Measurements from ENCODE around the gene ANKRD65.
A peak's percentile ranks its signal among the peaks of the same experiment; 100 is the strongest.
"Not testable (repeated sequence)": the region's sequence is repeated elsewhere in the genome, so short reads cannot be mapped to it uniquely, and the experiment has no call there.

Gene ANKRD65

DNA sequence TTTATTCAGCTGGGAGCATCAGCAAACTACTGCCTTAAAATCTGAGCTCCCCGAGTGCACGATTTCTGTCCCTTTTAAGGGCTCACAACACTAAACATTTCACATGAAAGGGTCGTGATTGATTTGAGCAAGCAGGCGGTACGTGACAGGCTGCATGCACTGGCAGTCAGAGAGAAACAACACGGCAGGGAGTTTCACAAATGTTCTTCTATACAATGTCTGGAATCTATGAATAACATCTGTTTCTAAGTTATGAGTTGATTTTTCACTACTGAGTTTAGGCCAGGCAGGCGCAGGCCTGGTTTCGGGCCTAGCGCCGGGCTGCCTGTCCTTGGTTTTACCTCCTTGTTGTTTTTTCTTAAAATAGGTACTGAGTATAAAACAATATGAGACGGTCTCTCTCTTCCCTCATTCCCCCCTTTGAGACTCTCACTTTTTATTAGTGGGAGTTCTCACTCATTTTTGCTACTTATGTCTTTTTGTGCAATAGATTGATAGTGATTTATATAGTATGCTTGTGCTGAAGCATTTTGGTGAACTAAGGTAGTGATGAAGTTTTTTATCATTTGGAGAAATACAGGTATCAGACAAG is 8.7 kb downstream of the ANKRD65 start:
- DNase-seq: not testable (repeated sequence)

GRCh38 chr1:1411626-1412025 is 9.4 kb downstream of the ANKRD65 start:
- no peak for DNase-seq

GRCh38 chr1:1410238-1410637 is 10.8 kb downstream of the ANKRD65 start:
- DNase-seq: not testable (repeated sequence)

- no peak for DNase-seq
Observed at GRCh38 chr1:1407636-1408318, 13.3 kb downstream of the ANKRD65 start.

DNA sequence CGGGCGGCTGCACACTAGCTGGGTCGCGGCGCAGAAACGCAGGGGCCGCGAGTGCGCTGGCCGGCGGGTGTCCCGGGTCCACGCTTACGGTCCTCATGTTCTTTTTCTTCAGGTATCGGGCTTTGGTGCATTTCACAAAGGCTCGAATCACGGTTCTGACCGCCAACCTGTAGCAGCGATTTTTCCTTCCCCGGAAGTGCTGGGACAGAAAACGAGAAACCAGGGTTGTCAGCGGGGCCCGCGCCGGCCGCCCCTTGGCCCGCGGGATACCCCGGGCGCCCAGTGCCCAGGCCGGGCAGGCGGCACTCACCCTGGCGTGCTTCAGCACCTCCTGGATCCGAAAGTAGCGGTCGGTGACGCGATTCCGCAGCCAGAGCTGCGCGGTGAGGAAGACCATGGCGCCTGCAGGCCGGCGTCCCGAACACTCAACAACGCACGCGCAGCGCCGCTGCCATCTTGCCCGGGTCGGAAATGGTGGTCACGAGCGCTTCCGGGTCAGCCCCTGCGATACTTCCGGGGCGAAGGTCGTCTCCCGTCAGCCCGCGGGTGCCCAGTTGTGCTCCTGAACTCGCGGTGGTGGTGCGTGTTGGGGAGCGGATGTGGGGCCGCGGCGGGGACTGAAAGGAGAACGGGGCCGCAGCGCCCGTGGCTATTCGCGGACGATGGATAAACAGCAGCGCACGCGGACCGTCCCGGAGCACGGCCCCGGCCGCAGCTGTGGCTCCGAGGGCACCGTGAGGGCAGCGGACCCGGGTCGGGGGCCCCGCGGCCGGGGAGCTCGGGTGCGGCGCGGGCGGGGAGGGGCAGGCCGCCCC is 14.0 kb downstream of the ANKRD65 start, which contains the start of gene MRPL20:
Gene MRPL20, minus strand, starts transcription at position 473 of the 815 bp plus-strand sequence. Its CDS starts 76 bp downstream, at position 397.
- DNase-seq: peak; percentile 81 to 93

- DNase-seq: no peak
Observed at GRCh38 chr1:1406101-1406820, 14.8 kb downstream of the ANKRD65 start.

DNA sequence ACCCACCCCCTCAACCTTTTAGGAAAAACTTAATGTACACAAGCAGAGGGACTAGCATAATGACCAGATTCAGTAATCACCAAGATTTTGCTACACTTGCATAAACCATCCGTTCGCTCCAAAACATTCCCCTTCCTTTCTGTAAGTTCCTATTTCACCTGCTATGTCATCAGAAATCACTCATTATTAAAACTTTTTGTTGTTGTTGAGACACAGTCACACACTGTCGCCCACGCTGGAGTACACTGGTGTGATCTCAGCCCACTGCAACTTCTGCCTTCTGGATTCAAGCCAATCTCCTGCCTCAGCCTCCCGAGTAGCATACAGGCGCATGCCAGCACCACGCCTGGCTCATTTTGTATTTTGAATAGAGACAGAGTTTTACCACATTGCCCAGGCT is 17.4 kb downstream of the ANKRD65 start:
- no peak for DNase-seq

GRCh38 chr1:1402901-1403392 is 18.1 kb downstream of the ANKRD65 start:
- DNase-seq: not testable (repeated sequence)

GRCh38 chr1:1402072-1402900 is 18.8 kb downstream of the ANKRD65 start:
- peak; percentile 20 to 21 for DNase-seq

DNA sequence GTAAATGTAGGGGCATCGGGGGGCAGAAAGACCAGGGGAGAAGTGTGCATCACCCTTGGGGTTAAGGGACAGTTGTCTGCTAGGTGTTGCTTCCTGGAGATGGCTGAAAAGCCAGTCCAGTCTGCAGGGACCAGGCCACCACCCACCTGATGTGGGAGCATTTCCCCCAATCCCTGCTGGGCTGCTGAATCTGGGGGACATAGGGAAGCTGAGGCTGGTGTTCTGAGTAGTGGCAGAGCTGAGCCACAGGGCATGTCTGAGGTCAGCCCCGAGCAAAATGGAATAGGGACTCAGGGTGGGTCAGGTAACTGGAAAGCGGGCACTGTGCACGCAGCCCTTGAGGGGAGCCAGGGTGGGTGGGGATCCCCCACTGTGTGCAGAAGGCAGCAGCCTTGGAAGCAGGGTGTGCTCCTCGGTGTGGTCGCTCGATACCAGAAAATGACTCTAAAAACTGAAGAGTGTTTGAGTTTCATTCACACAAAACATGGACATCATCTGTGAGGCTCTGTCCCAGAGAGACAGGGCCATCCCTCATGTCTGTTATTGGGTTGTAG is 19.5 kb downstream of the ANKRD65 start:
- DNase-seq: no peak

DNA sequence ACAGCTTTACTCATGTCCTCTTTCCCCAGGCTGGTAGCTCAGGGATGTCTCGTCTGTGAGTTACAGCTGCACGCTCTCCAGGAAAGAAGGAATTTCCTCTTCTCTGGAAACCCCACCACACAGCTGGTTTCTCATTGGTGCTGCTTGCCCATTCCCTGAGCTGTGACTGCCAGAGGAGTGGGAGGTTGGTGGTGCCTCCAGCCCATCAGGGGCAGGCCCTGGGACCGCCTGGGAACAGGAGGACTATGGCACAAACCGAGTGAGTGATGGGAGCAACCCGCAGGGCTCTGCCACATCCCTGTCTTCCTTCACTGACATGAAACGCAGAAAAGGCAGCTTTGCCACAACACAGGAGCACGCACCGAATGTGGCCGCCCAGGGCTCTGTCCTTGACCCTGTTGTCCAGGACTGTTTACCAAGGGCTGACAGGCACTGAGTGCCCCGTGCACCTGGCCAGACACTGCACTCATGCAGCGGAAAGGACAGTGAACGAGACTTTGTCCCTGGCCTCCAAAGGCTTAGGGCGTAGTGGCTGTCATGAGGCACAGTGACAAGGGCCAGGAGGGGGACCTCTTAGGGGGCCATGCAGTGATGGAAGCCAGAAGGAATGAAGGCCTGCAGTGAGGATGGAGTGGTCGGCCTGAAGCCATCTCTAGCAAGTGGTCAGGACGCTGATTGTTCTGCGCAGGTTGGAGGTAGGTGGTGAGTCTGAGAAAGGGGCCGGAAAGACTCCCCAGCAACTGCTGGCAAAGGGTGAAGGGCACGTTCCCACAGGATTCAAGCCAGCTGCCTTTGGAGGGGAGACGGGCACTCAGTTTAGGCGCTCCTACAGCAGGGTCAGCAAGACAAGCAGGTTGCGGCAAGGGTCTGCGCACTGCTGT is 20.3 kb downstream of the ANKRD65 start:
- DNase-seq: no peak

DNA sequence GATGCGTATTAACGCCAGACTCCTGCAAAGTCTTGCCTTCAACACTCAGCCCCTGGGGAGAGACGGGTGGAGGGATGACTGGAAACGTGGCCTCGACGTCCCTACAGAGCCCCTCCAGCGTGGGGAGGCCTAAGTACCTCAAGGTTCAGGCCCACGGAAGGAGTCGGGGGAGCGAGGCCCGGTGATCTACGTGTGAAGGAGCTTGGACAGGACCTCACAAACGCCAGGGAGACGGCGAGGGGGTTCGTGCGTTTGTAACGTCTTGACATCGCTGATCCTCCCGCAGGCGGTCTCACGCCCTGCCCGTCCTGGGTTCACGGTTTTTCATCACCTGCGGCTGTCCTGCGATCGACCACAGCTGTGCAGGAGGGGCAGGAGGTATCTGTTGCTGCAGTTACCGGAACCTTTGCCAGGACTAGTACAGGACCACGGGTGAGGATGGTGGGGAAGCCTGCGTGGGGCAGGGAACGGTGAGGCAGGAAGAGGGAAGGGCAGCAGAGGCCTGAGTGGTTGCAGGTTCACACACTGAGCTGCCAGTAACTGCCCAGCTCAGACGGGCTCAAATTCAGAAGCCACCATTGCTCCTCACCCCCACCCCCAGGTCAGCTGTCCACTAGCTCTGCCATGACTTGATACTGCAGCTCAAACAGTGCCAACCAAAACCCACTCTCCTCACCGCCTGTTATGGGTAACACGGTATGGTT is 21.1 kb downstream of the ANKRD65 start:
- DNase-seq: no peak

GRCh38 chr1:1399187-1399871 is 21.7 kb downstream of the ANKRD65 start, which contains the start of gene CCNL2:
Gene CCNL2 (minus strand): TSS chr1:1399335. CDS start chr1:1399306, 29 bp downstream.
- DNase-seq: peak; percentile 92 to 98

- DNase-seq: no peak
Observed at GRCh38 chr1:1398677-1399186, 22.3 kb downstream of the ANKRD65 start.

GRCh38 chr1:1397839-1398523 is 23.1 kb downstream of the ANKRD65 start:
- DNase-seq: no peak

- DNase-seq: no peak
Observed at GRCh38 chr1:1395166-1395565, 25.9 kb downstream of the ANKRD65 start.

GRCh38 chr1:1394116-1394515 is 27.0 kb downstream of the ANKRD65 start:
- no peak for DNase-seq

- no peak for DNase-seq
Observed at GRCh38 chr1:1393428-1393827, 27.6 kb downstream of the ANKRD65 start.

Data from NCI-H1930 (cell line).